GM10248 (cell line): Measurements from ENCODE around the gene AGTRAP.

ENCODE experiments used
- CTCF ChIA-PET: fragments of 300-600 bp; sonication (Branson Sonifier 250); formaldehyde crosslinking; extraction: SDS; loops from one replicate; lab custom pipeline; 2021; ENCODE audit warnings: antibody characterized with exemption; lab: Yijun Ruan, JAX
- POLR2A ChIA-PET: fragments of 350-650 bp; sonication (Branson Sonifier 250); formaldehyde crosslinking; extraction: SDS; loops from one replicate; lab custom pipeline; 2020; ENCODE audit warnings: antibody characterized with exemption; lab: Yijun Ruan, JAX
- DNase-seq: peaks from one replicate; pipeline ENCODE4 v3.0.0; 2012; ENCODE audit errors: extremely low spot score
- CTCF ChIP-seq: IDR thresholded peaks from 2 replicates; pipeline ENCODE4 v1.5.1; 2012; ENCODE audit warnings: mild to moderate bottlenecking, low read depth; ENCODE audit errors: extremely low read depth, missing control alignments, control extremely low read depth

The AGTRAP gene

GRCh38 chr1:11788549-11789053, 52.7 kb downstream of the AGTRAP start:
- ChIA-PET POLR2A (no interaction called here), CTCF (interaction anchor here (1.5 kb wide), 1 partner anchor 9 kb away, joined by 4 read pairs; no protein-coding TSS in a partner anchor)
- TF ChIP-seq CTCF: no peak
- DNase-seq: no peak

DNA sequence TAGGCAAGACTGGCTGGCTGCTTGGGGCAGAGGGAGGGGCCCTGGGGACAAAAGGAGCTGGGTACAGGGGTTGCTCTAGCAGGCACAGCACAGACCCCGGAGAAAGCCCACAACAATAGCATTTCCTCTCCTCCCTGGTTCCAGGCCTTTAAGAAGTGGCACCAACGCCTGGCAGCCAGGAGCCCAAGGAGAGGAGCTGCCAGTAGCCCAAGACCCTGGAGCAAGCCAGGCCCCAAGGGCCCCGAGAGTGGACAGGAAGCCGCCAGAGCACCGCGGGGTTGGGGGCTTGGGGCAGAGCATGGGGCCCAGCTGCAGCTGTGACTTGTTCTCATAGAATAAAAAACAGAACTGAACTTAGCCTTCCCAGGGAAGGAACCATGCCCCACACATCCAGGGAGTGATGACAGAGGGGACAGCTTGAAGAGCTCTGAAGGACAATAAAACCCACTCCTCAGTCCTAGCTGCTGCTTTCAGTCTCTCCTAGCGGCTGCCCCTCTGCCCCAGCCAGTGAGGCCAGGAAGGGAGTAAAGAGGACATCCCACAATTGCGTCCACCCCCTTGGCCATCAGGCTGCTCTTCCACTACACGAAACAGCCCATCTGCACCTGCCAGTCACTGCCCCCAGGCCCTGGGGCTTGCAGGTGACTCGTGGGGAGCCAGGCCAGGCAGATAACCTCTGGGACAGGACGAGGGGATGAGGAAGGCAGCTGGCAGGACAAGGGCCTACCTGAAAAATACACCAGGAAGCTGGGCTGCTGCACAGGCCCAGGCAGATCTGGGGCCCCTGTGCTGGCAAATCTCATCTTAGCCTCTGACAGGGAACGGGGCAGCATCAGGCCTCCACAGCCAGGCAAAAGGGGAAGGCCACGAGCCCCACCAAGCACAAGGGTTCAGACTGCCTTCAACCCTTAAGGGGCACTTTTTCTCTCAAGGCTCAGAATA, 53.5 kb downstream of the AGTRAP start:
- ChIA-PET POLR2A (no interaction called here), CTCF (no interaction called here)
- no peak for TF ChIP-seq CTCF
- DNase-seq: no peak

DNA sequence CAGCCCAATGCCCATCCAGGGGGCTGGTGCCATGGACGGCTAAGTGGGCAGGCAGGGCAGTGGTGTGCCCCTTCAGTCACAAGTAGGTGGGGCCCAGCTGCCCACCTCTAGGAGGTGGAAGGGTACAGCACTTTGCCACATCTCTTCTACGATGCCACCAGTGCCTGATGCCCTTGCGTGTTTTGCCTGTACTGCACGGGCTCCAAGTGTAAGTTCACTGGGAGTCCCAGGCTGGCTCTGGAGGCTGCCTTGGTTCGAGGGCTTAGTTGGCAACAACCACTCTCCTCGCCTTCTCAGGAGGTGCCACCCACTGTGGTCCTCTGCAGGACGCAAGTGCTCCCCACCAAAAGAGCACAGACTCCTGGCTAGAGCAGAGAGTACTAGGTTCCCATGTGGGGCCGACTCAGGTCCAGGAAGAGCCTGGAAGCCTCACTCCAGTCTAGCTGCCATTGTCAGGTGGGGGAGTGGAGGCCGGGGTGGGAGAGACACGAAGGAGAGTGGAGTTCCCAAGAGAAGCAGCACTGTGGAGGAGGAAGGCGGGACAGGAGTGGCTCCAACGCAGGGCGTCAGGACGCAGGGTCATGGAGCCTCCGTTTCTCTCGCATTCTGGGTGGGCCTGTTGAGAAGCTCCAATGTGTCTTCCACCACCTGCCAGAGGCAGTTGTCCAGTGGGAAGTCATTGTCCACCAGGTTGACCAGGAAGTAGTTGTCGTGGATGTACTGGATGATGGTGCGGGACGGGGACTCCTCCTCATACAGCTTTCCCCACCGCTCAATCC, 54.4 kb downstream of the AGTRAP start:
- POLR2A ChIA-PET: no interaction called here
- CTCF ChIA-PET: no interaction called here
- no peak for DNase-seq
- TF ChIP-seq CTCF: no peak

DNA sequence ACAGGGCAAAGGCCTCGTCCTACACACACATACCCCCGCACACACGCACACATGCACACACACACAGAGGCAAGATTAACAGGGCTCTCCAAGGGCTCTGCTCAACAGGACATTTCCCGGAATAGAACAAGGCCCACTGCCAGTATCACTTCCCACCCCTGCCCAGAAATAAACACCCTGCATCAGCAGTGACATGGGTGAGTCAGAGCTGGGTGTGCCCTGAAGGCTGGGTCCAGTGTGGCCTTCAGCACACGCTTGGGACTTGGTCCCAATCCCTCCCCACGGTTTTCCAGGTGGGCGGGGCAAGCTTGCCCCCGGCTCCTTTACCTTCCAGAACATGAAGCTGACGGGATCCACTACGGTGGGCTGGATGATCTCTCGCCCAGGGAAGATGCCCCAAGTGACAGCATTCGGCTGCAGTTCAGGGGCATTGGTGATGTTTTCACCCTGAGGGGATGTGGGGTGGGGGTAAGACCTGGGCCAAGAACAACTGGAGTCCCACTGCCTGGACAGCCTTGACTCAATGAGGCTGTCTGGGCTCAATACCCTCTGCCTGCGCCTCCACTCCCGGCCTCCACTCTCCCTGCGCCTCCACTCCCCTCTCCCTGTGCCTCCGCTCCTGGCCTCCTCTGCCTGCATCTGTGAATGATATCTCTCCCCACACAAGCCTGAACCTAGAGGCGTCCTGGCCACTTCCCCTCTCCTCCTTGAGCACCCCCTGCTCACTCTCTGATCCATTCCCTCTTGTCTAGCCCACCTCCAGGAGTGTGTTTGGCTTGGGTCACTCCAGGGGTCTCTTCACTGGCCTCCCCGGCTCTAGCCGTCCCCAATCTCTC, 55.2 kb downstream of the AGTRAP start:
- no peak for TF ChIP-seq CTCF
- DNase-seq: no peak
- ChIA-PET CTCF (no interaction called here), POLR2A (no interaction called here)

DNA sequence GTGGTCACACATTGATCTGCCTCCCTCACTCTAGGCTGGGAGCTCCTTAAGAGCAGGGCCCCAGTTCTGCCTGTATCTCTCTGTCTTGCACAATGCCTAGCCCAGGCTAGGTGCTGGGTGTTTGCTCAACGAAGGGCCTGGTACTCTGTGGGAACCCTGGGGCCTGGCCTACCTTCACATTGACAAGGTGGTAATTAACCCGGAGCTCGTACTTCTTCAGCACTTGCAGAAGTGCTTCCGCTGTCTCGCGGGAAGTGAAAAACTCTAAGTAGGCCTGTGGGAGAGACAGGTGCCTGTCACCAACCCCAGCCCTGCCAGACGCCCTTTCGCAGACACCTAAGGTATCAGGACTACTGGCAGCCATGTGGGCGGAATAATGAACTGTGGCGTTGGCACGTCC, 56.2 kb downstream of the AGTRAP start:
- no peak for DNase-seq
- ChIA-PET POLR2A (interaction anchor here (2.6 kb wide), 1 partner anchor 116 kb away, joined by 7 read pairs; no protein-coding TSS in a partner anchor), CTCF (interaction anchor here (1.1 kb wide), 1 partner anchor 128 kb away, joined by 3 read pairs; the partner anchor contains the start of gene FBXO6)
- TF ChIP-seq CTCF: no peak
